GM23338 (cell line): ENCODE results near the gene NANOS2. TPM values are rescaled to one million over a fixed set of nuclear protein-coding genes. Genes with fewer than 3 reads are reported as not detected.

Source experiments
- ATAC-seq: fragments of 200-7000 bp; cut with Tn5 transposase; 3 replicates; pipeline ENCODE4 v1.9.1; 2020
- DNase-seq: peaks from one replicate; pipeline ENCODE4 v3.0.0-alpha.2; 2015; ENCODE audit warnings: low spot score
- H2AFZ ChIP-seq: fragments of 200-600 bp; sonication (generic); 2 replicates; pipeline ENCODE4 v1.8.0; 2016; ENCODE audit warnings: antibody characterized with exemption, mild to moderate bottlenecking, moderate library complexity
- H3F3A ChIP-seq: fragments of 200-600 bp; sonication (generic); replicated peaks from 2 replicates; pipeline ENCODE4 v1.8.0; 2017; ENCODE audit warnings: antibody characterized with exemption, mixed run types, low read depth
- H3K27ac ChIP-seq: fragments of 200-600 bp; sonication (generic); 2 replicates; pipeline ENCODE4 v1.6.1; 2016; ENCODE audit warnings: low read depth
- H3K27me3 ChIP-seq: fragments of 200-600 bp; sonication (generic); 2 replicates; pipeline ENCODE4 v1.8.0; 2016; ENCODE audit warnings: mild to moderate bottlenecking, mixed run types, moderate library complexity; ENCODE audit not compliant: insufficient read depth
- H3K36me3 ChIP-seq: fragments of 200-600 bp; sonication (generic); 2 replicates; pipeline ENCODE4 v1.8.0; 2016; ENCODE audit warnings: mild to moderate bottlenecking; ENCODE audit not compliant: insufficient read depth
- H3K4me1 ChIP-seq: fragments of 200-600 bp; sonication (generic); 2 replicates; pipeline ENCODE4 v1.8.0; 2016; ENCODE audit warnings: mild to moderate bottlenecking, moderate library complexity; ENCODE audit not compliant: insufficient read depth
- H3K4me2 ChIP-seq: fragments of 200-600 bp; sonication (generic); 2 replicates; pipeline ENCODE4 v1.7.1; 2017; ENCODE audit warnings: mixed run types
- H3K4me3 ChIP-seq: fragments of 200-600 bp; sonication (generic); 2 replicates; pipeline ENCODE4 v1.6.1; 2016; ENCODE audit warnings: mixed run types
- H3K79me2 ChIP-seq: fragments of 200-600 bp; sonication (generic); replicated peaks from 2 replicates; pipeline ENCODE4 v1.8.0; 2017; ENCODE audit warnings: mild to moderate bottlenecking; ENCODE audit not compliant: insufficient read depth
- H3K9me2 ChIP-seq: fragments of 200-600 bp; sonication (generic); 2 replicates; pipeline ENCODE4 v1.8.0; 2017; ENCODE audit not compliant: insufficient read depth
- H4K20me1 ChIP-seq: fragments of 200-600 bp; sonication (generic); replicated peaks from 2 replicates; pipeline ENCODE4 v1.8.0; 2017; ENCODE audit warnings: mild to moderate bottlenecking; ENCODE audit not compliant: insufficient read depth
- H3K27ac Mint-ChIP-seq: 2 replicates; pipeline ENCODE4 v1.8.0; 2020; ENCODE audit warnings: inconsistent platforms, mild to moderate bottlenecking, moderate library complexity, mixed read lengths
- H3K27me3 Mint-ChIP-seq: 3 replicates; pipeline ENCODE4 v1.8.0; 2022; ENCODE audit warnings: low read depth, mild to moderate bottlenecking, moderate library complexity, mixed read lengths, inconsistent platforms; ENCODE audit not compliant: insufficient read depth, poor library complexity
- H3K36me3 Mint-ChIP-seq: 3 replicates; pipeline ENCODE4 v1.8.0; 2021; ENCODE audit warnings: low read depth, mild to moderate bottlenecking, inconsistent platforms, moderate library complexity, mixed read lengths
- H3K4me1 Mint-ChIP-seq: 3 replicates; pipeline ENCODE4 v1.8.0; 2020; ENCODE audit warnings: mild to moderate bottlenecking, inconsistent platforms, mixed read lengths
- H3K4me3 Mint-ChIP-seq: 3 replicates; pipeline ENCODE4 v1.8.0; 2021; ENCODE audit warnings: moderate library complexity, mild to moderate bottlenecking, inconsistent platforms, mixed read lengths
- H3K9me3 Mint-ChIP-seq: 3 replicates; pipeline ENCODE4 v1.8.0; 2020; ENCODE audit warnings: moderate library complexity, mild to moderate bottlenecking, inconsistent platforms, mixed read lengths
- CREB1 ChIP-seq: fragments of 250-450 bp; sonication (Bioruptor Pico); IDR thresholded peaks from 2 replicates; pipeline ENCODE4 v1.5.0; 2020; ENCODE audit warnings: low read depth, mild to moderate bottlenecking, moderate library complexity
- JUNB ChIP-seq: IDR thresholded peaks from one replicate; pipeline ENCODE4 v1.6.1; 2016; ENCODE audit warnings: antibody characterized with exemption; ENCODE audit not compliant: unreplicated experiment
- NANOG ChIP-seq: IDR thresholded peaks from 2 replicates; pipeline ENCODE4 v1.6.1; 2016; ENCODE audit warnings: antibody characterized with exemption, borderline replicate concordance
- STAT1 ChIP-seq: IDR thresholded peaks from one replicate; pipeline ENCODE4 v1.6.1; 2016; ENCODE audit warnings: antibody characterized with exemption; ENCODE audit not compliant: unreplicated experiment
- ZNF114 ChIP-seq: fragments of 250-450 bp; sonication (Bioruptor Pico); IDR thresholded peaks from 2 replicates; pipeline ENCODE4 v1.5.0; 2020; ENCODE audit warnings: mild to moderate bottlenecking, moderate library complexity
- polyA plus RNA-seq: library from polyadenylated mRNA; unstranded; fragments of >200 nt; fragmentation: Nextera tagmentation; extraction: Ambion mirVana; gene quantifications from 2 replicates; pipeline ENCODE4 v1.2.1, GENCODE V29; 2016
- total RNA-seq: library from RNA; depleted of rRNA; stranded (reverse); fragments of >200 nt; shearing (Covaris generic); gene quantifications from 2 replicates; pipeline ENCODE4 v1.2.3, GENCODE V29; 2014
- TF ChIP-seq, protein P1 (sequence below), 2 experiments: fragments of 200-600 bp in 1 of 2; sonication (generic) in 1 of 2; conservative IDR thresholded peaks; 2 replicates each; pipeline versions ENCODE4 v1.5.1 to v1.6.1; 2016 to 2017; ENCODE audit warnings: antibody characterized with exemption in 2 of 2, low read depth in 2 of 2, mild to moderate bottlenecking in 2 of 2, moderate library complexity in 1 of 2
- TF ChIP-seq, protein P2 (sequence below): IDR thresholded peaks from one replicate; pipeline ENCODE4 v1.6.1; 2018; ENCODE audit warnings: antibody characterized with exemption; ENCODE audit not compliant: unreplicated experiment
- TF ChIP-seq, protein P3 (sequence below): IDR thresholded peaks from 2 replicates; pipeline ENCODE4 v1.6.1; 2016; ENCODE audit warnings: antibody characterized with exemption

The NANOS2 gene
- total and polyA plus RNA-seq, 2 experiments from 2014 or later: 0.11 to 0.14 TPM

DNA sequence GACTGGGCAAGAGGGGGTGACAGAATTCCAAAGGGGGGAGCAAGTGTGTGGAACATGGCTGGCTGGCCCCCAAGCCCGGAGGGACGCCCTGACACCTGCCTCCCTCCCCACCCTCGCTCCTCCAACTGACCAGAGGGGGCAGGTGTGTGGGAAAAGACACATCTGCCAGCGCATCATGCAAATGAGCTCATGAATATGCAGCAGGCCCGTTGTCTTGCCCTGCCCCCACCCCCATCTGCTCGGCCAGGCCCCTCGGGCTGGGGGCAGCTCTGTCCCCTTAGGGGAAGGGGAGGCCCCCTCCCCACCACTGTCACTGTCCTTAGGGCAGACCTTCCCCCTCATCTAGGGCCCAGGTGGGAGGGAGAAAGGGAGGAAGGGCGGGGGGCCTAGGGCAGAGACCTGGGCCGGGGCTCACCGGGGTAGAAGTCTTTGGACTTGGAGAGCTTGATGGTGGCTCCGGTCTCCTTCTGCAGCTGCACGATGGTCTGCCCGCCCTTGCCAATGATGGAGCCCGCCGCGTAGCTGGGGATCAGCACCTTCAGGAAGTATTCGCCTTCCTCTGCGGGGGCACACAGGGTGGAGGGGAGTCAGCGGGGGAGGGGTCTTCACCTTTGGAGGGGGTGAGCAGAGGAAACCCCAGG lies 46.1 kb upstream of the NANOS2 start:
- H3K4me1 Mint-ChIP-seq: peaks cover 21% of the 10 kb centered on the region
- DNase-seq (peak; percentile 94), ATAC-seq (peak; percentile 98)
- peak overlapping the region; percentile 29; the same call in 1 of the 2 replicates for H3K27ac ChIP-seq
- H3K4me1 ChIP-seq: peaks cover 10% of the 10 kb centered on the region
- H3K27ac Mint-ChIP-seq: no peak overlapping the region
- peak overlapping the region; percentile 66 for H2AFZ ChIP-seq
- H3K36me3 ChIP-seq: no peaks in the 10 kb centered on the region
- peaks cover 9% of the 10 kb centered on the region for H3K36me3 Mint-ChIP-seq
- no peaks in the 10 kb centered on the region for H3K9me3 Mint-ChIP-seq
- TF ChIP-seq STAT1 (no peak), ZNF114 (CRISPR knock-in tag) (no peak)
- TF ChIP-seq, protein P1, sequence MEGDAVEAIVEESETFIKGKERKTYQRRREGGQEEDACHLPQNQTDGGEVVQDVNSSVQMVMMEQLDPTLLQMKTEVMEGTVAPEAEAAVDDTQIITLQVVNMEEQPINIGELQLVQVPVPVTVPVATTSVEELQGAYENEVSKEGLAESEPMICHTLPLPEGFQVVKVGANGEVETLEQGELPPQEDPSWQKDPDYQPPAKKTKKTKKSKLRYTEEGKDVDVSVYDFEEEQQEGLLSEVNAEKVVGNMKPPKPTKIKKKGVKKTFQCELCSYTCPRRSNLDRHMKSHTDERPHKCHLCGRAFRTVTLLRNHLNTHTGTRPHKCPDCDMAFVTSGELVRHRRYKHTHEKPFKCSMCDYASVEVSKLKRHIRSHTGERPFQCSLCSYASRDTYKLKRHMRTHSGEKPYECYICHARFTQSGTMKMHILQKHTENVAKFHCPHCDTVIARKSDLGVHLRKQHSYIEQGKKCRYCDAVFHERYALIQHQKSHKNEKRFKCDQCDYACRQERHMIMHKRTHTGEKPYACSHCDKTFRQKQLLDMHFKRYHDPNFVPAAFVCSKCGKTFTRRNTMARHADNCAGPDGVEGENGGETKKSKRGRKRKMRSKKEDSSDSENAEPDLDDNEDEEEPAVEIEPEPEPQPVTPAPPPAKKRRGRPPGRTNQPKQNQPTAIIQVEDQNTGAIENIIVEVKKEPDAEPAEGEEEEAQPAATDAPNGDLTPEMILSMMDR (conservative IDR thresholded peaks at IDR 0.05; ENCODE audit: low read depth in 2 of 2): peak; percentile 50 to 61
- H3K4me3 ChIP-seq: peak overlapping the region; percentile 62
- H3K27me3 ChIP-seq: no peaks in the 10 kb centered on the region
- H3K9me2 ChIP-seq: no peaks in the 10 kb centered on the region
- H3K27me3 Mint-ChIP-seq: peaks cover 21% of the 10 kb centered on the region
- H3K4me2 ChIP-seq: peak overlapping the region; percentile 92
- peak overlapping the region; percentile 36 for H3K4me3 Mint-ChIP-seq
- peaks cover 5% of the 10 kb centered on the region; the same call in 1 of the 2 replicates for H4K20me1 ChIP-seq
- 0 out of 2 replicates have a peak, but pooled peaks cover 3% of the 10 kb centered on the region for H3F3A ChIP-seq
- H3K79me2 ChIP-seq: no peaks in the 10 kb centered on the region

DNA sequence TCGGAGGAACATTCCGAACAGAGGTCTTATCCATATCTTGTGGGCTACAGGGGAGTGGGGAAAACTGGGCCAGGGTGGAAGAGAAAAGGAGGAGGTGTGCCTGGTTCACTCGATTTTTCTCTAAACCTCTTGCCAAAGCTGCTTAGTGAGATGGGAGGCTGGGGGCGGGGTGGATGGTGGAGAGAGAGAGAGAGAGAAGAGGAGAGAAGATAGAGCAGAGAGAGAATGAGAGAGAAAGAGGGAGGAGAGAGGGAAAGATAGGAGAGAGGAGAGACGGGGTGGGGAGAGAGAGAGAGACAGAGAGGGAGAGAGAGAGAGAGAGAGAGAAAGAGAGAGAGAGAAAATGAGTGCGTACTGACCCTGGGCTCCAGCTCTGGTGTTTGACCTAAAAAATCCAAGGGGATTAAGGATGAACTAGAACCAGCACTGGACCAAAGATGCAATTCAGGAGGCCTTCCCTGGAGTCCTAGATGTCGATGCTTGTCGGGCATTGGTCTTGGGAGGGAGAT lies 45.0 kb upstream of the NANOS2 start:
- Histone ChIP-seq H3K4me1 (peaks cover 10% of the 10 kb centered on the region), H3K27ac (peak overlapping the region; percentile 29; the same call in 1 of the 2 replicates), H3F3A (0 out of 2 replicates have a peak, but pooled peaks cover 3% of the 10 kb centered on the region), H4K20me1 (peaks cover 5% of the 10 kb centered on the region; the same call in 1 of the 2 replicates), H2AFZ (no peak overlapping the region), H3K4me2 (no peak overlapping the region), H3K36me3 (no peaks in the 10 kb centered on the region), H3K4me3 (no peak overlapping the region), H3K9me2 (no peaks in the 10 kb centered on the region), H3K27me3 (no peaks in the 10 kb centered on the region), H3K79me2 (no peaks in the 10 kb centered on the region)
- DNase-seq (no peak), ATAC-seq (no peak)
- Mint-ChIP-seq H3K36me3 (peaks cover 9% of the 10 kb centered on the region), H3K4me1 (peaks cover 24% of the 10 kb centered on the region), H3K9me3 (no peaks in the 10 kb centered on the region), H3K27me3 (peaks cover 24% of the 10 kb centered on the region), H3K27ac (no peak overlapping the region), H3K4me3 (no peak overlapping the region; the same call in 2 of the 3 replicates)
- TF ChIP-seq JUNB (no peak), NANOG (no peak), CREB1 (no peak)
- TF ChIP-seq, protein P2, sequence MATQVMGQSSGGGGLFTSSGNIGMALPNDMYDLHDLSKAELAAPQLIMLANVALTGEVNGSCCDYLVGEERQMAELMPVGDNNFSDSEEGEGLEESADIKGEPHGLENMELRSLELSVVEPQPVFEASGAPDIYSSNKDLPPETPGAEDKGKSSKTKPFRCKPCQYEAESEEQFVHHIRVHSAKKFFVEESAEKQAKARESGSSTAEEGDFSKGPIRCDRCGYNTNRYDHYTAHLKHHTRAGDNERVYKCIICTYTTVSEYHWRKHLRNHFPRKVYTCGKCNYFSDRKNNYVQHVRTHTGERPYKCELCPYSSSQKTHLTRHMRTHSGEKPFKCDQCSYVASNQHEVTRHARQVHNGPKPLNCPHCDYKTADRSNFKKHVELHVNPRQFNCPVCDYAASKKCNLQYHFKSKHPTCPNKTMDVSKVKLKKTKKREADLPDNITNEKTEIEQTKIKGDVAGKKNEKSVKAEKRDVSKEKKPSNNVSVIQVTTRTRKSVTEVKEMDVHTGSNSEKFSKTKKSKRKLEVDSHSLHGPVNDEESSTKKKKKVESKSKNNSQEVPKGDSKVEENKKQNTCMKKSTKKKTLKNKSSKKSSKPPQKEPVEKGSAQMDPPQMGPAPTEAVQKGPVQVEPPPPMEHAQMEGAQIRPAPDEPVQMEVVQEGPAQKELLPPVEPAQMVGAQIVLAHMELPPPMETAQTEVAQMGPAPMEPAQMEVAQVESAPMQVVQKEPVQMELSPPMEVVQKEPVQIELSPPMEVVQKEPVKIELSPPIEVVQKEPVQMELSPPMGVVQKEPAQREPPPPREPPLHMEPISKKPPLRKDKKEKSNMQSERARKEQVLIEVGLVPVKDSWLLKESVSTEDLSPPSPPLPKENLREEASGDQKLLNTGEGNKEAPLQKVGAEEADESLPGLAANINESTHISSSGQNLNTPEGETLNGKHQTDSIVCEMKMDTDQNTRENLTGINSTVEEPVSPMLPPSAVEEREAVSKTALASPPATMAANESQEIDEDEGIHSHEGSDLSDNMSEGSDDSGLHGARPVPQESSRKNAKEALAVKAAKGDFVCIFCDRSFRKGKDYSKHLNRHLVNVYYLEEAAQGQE: no peak
- TF ChIP-seq, protein P3, sequence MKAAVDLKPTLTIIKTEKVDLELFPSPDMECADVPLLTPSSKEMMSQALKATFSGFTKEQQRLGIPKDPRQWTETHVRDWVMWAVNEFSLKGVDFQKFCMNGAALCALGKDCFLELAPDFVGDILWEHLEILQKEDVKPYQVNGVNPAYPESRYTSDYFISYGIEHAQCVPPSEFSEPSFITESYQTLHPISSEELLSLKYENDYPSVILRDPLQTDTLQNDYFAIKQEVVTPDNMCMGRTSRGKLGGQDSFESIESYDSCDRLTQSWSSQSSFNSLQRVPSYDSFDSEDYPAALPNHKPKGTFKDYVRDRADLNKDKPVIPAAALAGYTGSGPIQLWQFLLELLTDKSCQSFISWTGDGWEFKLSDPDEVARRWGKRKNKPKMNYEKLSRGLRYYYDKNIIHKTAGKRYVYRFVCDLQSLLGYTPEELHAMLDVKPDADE: no peak
